Lower lobe of right lung (tissue), 2 donors: ENCODE measurements around the gene FNTB. TPM values are rescaled to one million over a fixed set of nuclear protein-coding genes. Genes with fewer than 3 reads are reported as not detected.

Source experiments
- ATAC-seq, 2 donors: fragments of 200-7000 bp; cut with Tn5 transposase; one replicate each; pipeline ENCODE4 v1.9.1; 2020 to 2022; ENCODE audit warnings: mild to moderate bottlenecking in 2 of 2, moderate library complexity in 2 of 2
- DNase-seq: peaks from one replicate; pipeline ENCODE4 v3.0.0-alpha.2; 2020
- H3K27ac ChIP-seq: fragments of 200-600 bp; one replicate; pipeline ENCODE4 v1.8.0; 2022
- H3K27me3 ChIP-seq: fragments of 200-600 bp; one replicate; pipeline ENCODE4 v1.8.0; 2022; ENCODE audit warnings: low read depth
- H3K36me3 ChIP-seq: fragments of 200-600 bp; one replicate; pipeline ENCODE4 v1.8.0; 2022; ENCODE audit warnings: mild to moderate bottlenecking
- H3K4me1 ChIP-seq: fragments of 200-600 bp; one replicate; pipeline ENCODE4 v1.8.0; 2022
- H3K4me3 ChIP-seq: fragments of 200-600 bp; one replicate; pipeline ENCODE4 v1.8.0; 2022; ENCODE audit warnings: mild to moderate bottlenecking
- H3K9me3 ChIP-seq: fragments of 200-600 bp; one replicate; pipeline ENCODE4 v1.8.0; 2022
- CTCF ChIP-seq: fragments of 200-600 bp; IDR thresholded peaks from one replicate; pipeline ENCODE4 v1.8.0; 2022; ENCODE audit warnings: antibody characterized with exemption, mild to moderate bottlenecking
- intact Hi-C: fragments of 100-400 bp; cut with DNase I; formaldehyde crosslinking; loops from one replicate; pipeline ENCODE4 v1.11.0; 2022
- total RNA-seq: library from RNA; stranded (reverse); fragmentation: NEBNext Ultra II Directional; extraction: Animal tissue kit (Norgen Biotek cat#: 25700); gene quantifications from one replicate; pipeline ENCODE4 v1.2.1, GENCODE V29; 2021
- donor health status: DM: no; HTN: yes; CAD: no; lungs with severe emphysema.

The FNTB gene
- total RNA-seq, 1 donor from 2014 or later, result 14.0 TPM

DNA sequence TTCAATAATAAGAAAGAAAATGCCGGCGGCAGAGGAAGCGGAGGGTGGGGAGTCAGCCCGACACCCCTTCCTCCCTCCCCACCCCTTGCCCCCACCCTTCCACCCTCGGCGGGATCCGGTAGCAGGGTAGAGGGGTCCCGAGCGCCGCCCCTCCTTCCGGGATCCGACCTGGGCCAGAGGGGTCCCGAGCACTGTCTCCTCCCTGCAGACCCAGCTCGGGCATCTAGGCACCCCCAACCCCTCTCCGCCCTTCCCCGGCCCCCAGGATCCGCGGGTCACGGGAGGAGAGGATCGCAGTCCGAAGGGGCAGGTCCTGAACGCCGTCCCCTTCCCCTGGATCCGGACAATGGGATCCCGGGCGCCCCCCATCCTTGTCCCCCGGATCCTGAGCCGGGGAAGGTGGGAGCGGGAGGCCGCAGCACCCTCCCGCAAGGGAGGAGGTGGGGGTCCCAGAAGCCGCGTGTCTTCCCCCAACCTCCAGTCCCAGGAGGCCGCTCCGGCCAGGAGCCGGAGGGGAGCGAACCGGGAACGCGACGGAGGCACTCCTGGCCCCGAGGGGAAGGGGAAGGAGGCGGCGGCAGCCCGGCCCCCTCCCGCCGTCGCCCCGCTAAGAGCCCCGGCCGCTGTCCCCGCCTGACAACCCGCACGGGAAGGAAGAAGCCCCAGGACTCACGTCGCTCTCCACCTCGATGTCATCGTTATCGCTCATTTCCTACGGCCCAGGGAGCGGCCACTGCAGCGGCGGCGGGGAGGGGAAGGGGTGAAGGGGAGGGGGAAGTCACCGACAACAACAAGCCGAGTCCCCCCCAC is 115.1 kb downstream of the FNTB start:
- no peaks in the 10 kb centered on the region for H3K9me3 ChIP-seq
- H3K27ac ChIP-seq, result peak overlapping the region; percentile 93
- intact Hi-C loops, result no loop called here
- H3K4me1 ChIP-seq, result peaks cover 51% of the 10 kb centered on the region
- ATAC-seq, result peak; percentile 7 to 8
- no peak for TF ChIP-seq CTCF
- H3K36me3 ChIP-seq, result no peaks in the 10 kb centered on the region
- peak; percentile 58 for DNase-seq
- H3K4me3 ChIP-seq, result peak overlapping the region; percentile 70
- H3K27me3 ChIP-seq, result no peaks in the 10 kb centered on the region

- DNase-seq, result peak; percentile 99
- peak within 1 kb of the TSS; percentile 93 for H3K27ac ChIP-seq
- intact Hi-C loops, result no loop called here
- peak within 1 kb of the TSS; percentile 70 for H3K4me3 ChIP-seq
- peak; percentile 97 to 98 for ATAC-seq
- no peaks in the 10 kb centered on the region for H3K9me3 ChIP-seq
- no peaks in the 10 kb centered on the region for H3K27me3 ChIP-seq
- no peaks in the 10 kb centered on the region for H3K36me3 ChIP-seq
- peaks cover 43% of the 10 kb centered on the region for H3K4me1 ChIP-seq
- no peak for TF ChIP-seq CTCF
These were observed 115.9 kb downstream of the FNTB start, which contains the start of gene MAX for GRCh38 chr14:65102441-65103149. TSS of gene MAX (minus strand) at chr14:65102517. CDS start at chr14:65102339, 178 bp downstream.

GRCh38 chr14:65103150-65103760 is 116.6 kb downstream of the FNTB start:
- peaks cover 36% of the 10 kb centered on the region for H3K4me1 ChIP-seq
- H3K4me3 ChIP-seq, result peak overlapping the region; percentile 70
- no peak for TF ChIP-seq CTCF
- H3K36me3 ChIP-seq, result no peaks in the 10 kb centered on the region
- H3K9me3 ChIP-seq, result no peaks in the 10 kb centered on the region
- H3K27me3 ChIP-seq, result no peaks in the 10 kb centered on the region
- peak overlapping the region; percentile 61 for H3K27ac ChIP-seq
- intact Hi-C loops, result no loop called here
- DNase-seq, result no peak
- ATAC-seq, result peak in 1 of 2 donors; percentile 0

DNA sequence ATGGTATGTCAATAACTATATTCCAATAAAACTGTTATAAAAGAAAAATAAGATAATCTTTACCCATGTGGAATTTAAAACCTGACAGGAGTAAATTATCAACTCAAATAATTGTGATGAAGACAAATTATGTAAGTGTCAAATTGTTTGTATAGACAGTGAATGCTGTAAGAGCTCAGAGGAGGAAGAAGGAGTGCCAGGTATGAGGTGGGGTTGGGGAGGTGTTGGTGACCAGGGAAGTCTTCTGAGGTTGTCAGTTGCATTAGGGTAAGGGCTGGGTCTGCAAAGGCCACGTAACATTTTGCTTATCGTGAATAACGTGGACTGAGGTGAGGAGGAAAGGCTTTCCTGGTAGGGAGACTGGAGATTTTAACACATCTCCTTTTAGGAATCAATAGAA is 118.1 kb downstream of the FNTB start:
- no peak for DNase-seq
- no peak for TF ChIP-seq CTCF
- no peak for ATAC-seq
- no peaks in the 10 kb centered on the region for H3K9me3 ChIP-seq
- H3K27me3 ChIP-seq, result no peaks in the 10 kb centered on the region
- H3K27ac ChIP-seq, result no peak overlapping the region
- H3K36me3 ChIP-seq, result no peaks in the 10 kb centered on the region
- intact Hi-C loops, result no loop called here
- H3K4me3 ChIP-seq, result no peak overlapping the region
- H3K4me1 ChIP-seq, result peaks cover 21% of the 10 kb centered on the region

DNA sequence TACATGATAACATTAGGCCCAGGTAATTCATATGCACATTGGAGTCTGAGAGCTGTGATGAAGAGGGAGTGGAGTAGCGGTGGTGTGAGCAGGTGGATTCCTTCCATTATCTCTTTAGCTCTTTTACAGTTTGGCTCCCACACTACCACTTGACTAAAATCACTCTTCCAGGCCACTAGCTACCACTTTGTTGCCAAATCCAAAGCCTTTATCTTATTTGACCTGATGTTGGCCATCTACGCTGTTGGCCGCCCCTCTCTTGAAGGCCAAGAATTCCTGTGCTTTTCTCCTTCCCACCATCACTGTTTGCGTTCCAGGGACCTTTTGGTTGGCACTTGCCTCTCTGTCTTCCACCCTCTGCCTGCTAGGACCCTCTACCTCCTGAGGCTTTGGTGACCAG is 119.6 kb downstream of the FNTB start:
- Histone ChIP-seq H3K9me3 (no peaks in the 10 kb centered on the region), H3K27ac (no peak overlapping the region), H3K4me3 (no peak overlapping the region), H3K27me3 (no peaks in the 10 kb centered on the region), H3K36me3 (no peaks in the 10 kb centered on the region), H3K4me1 (peaks cover 6% of the 10 kb centered on the region)
- ATAC-seq (no peak), DNase-seq (no peak)
- TF ChIP-seq CTCF, result no peak
- intact Hi-C loops, result no loop called here
